GM19324 (cell line): ENCODE results near the gene ARID1B.

Experiments used
- ATAC-seq: cut with Tn5 transposase; IDR thresholded peaks from one replicate; pipeline ENCODE4 v1.9.1; 2021; ENCODE audit warnings: mild to moderate bottlenecking, moderate library complexity; ENCODE audit not compliant: unreplicated experiment, low FRiP score

ARID1B gene

GRCh38 chr6:157166784-157167183 lies 389.6 kb downstream of the ARID1B start:
- ATAC-seq, result no peak

GRCh38 chr6:157167837-157168236 lies 390.7 kb downstream of the ARID1B start:
- no peak for ATAC-seq

GRCh38 chr6:157168471-157168870 lies 391.3 kb downstream of the ARID1B start:
- no peak for ATAC-seq

GRCh38 chr6:157169226-157169625 lies 392.0 kb downstream of the ARID1B start:
- ATAC-seq, result no peak

GRCh38 chr6:157169656-157170055 lies 392.5 kb downstream of the ARID1B start:
- no peak for ATAC-seq

- no peak for ATAC-seq
Measured at GRCh38 chr6:157170535-157170934, 393.4 kb downstream of the ARID1B start.

- ATAC-seq, result no peak
Measured at GRCh38 chr6:157171801-157172200, 394.6 kb downstream of the ARID1B start.

- ATAC-seq, result no peak
Measured at GRCh38 chr6:157172231-157172701, 395.1 kb downstream of the ARID1B start.

GRCh38 chr6:157172830-157173536 lies 395.8 kb downstream of the ARID1B start:
- no peak for ATAC-seq

- no peak for ATAC-seq
Measured at GRCh38 chr6:157173776-157174175, 396.6 kb downstream of the ARID1B start.

GRCh38 chr6:157174731-157175130 lies 397.6 kb downstream of the ARID1B start:
- no peak for ATAC-seq

- no peak for ATAC-seq
Measured at GRCh38 chr6:157177731-157178336, 400.7 kb downstream of the ARID1B start.

- no peak for ATAC-seq
Measured at GRCh38 chr6:157181649-157182048, 404.5 kb downstream of the ARID1B start.

- no peak for ATAC-seq
Measured at GRCh38 chr6:157182503-157183264, 405.5 kb downstream of the ARID1B start.

GRCh38 chr6:157184202-157185015 lies 407.2 kb downstream of the ARID1B start:
- no peak for ATAC-seq

GRCh38 chr6:157185171-157185570 lies 408.0 kb downstream of the ARID1B start:
- no peak for ATAC-seq

- no peak for ATAC-seq
Measured at GRCh38 chr6:157185986-157186385, 408.8 kb downstream of the ARID1B start.

GRCh38 chr6:157186785-157187181 lies 409.6 kb downstream of the ARID1B start:
- ATAC-seq, result no peak

- no peak for ATAC-seq
Measured at GRCh38 chr6:157187182-157188083, 410.3 kb downstream of the ARID1B start.

- ATAC-seq, result no peak
Measured at GRCh38 chr6:157188213-157188612, 411.0 kb downstream of the ARID1B start.
